Keratinocyte (primary cell): Measurements from ENCODE around the gene EIF4ENIF1. TPM values are rescaled to one million over a fixed set of nuclear protein-coding genes. Genes with fewer than 3 reads are reported as not detected.

Source experiments
- DNase-seq: peaks from one replicate; pipeline ENCODE4 v3.0.0-alpha.2; 2011; ENCODE audit warnings: low read depth, missing footprints, low spot score
- FAIRE-seq: peaks from 2 replicates; lab custom pipeline; 2011; peaks lifted over from hg19 to GRCh38; lab: Jason Lieb, UNC
- H2AFZ ChIP-seq: 2 replicates; pipeline ENCODE4 v1.6.0; 2012; ENCODE audit warnings: low read length, control low read depth, inconsistent platforms; ENCODE audit not compliant: control insufficient read depth
- H3K27ac ChIP-seq: 2 replicates; pipeline ENCODE4 v1.5.1; 2011; ENCODE audit warnings: low read length; ENCODE audit not compliant: control insufficient read depth, insufficient read depth
- H3K27me3 ChIP-seq: 3 replicates; pipeline ENCODE4 v1.6.0; 2011; ENCODE audit warnings: low read length; ENCODE audit not compliant: control insufficient read depth, insufficient read depth; ENCODE audit errors: extremely low read depth
- H3K36me3 ChIP-seq, 2 experiments: 2 replicates in 1 of 2; 3 replicates in 1 of 2; pipeline ENCODE4 v1.5.1; 2011; ENCODE audit warnings: low read length in 2 of 2, mild to moderate bottlenecking in 1 of 2; ENCODE audit not compliant: control insufficient read depth in 2 of 2, insufficient read depth in 2 of 2; ENCODE audit errors: extremely low read depth in 1 of 2
- H3K4me1 ChIP-seq: 3 replicates; pipeline ENCODE4 v1.5.1; 2011; ENCODE audit warnings: low read length; ENCODE audit not compliant: control insufficient read depth, insufficient read depth; ENCODE audit errors: extremely low read depth
- H3K4me2 ChIP-seq: 3 replicates; pipeline ENCODE4 v1.6.0; 2011; ENCODE audit warnings: low read depth, low read length; ENCODE audit not compliant: control insufficient read depth, insufficient read depth; ENCODE audit errors: extremely low read depth
- H3K4me3 ChIP-seq, 3 experiments: fragments of 200-600 bp in 1 of 3; sonication (generic) in 1 of 3; 2 replicates in 2 of 3; 3 replicates in 1 of 3; pipeline ENCODE4 v1.5.1; 2011 to 2016; ENCODE audit warnings: low read length in 3 of 3, mild to moderate bottlenecking in 3 of 3, control low read depth in 2 of 3, inconsistent platforms in 1 of 3, low read depth in 1 of 3, mixed read lengths in 1 of 3, mixed run types in 1 of 3, moderate library complexity in 1 of 3; ENCODE audit not compliant: control insufficient read depth in 2 of 3, insufficient read depth in 2 of 3; ENCODE audit errors: extremely low read depth in 1 of 3
- H3K79me2 ChIP-seq: 2 replicates; pipeline ENCODE4 v1.6.0; 2012; ENCODE audit warnings: low read length; ENCODE audit not compliant: control insufficient read depth, insufficient read depth
- H3K9ac ChIP-seq: 3 replicates; pipeline ENCODE4 v1.6.0; 2011; ENCODE audit warnings: low read length; ENCODE audit not compliant: control insufficient read depth, insufficient read depth; ENCODE audit errors: extremely low read depth
- H3K9me1 ChIP-seq: 3 replicates; pipeline ENCODE4 v1.6.0; 2011; ENCODE audit warnings: low read length; ENCODE audit not compliant: control insufficient read depth, insufficient read depth; ENCODE audit errors: extremely low read depth
- H3K9me3 ChIP-seq: 2 replicates; pipeline ENCODE4 v1.5.1; 2012; ENCODE audit warnings: low read depth, low read length; ENCODE audit not compliant: control insufficient read depth
- H4K20me1 ChIP-seq: 3 replicates; pipeline ENCODE4 v1.6.0; 2011; ENCODE audit warnings: low read length; ENCODE audit not compliant: control insufficient read depth, insufficient read depth; ENCODE audit errors: extremely low read depth
- EZH2 ChIP-seq: IDR thresholded peaks from one replicate; pipeline ENCODE4 v1.6.1; 2012; ENCODE audit warnings: inconsistent platforms, mild to moderate bottlenecking, low read length, moderate library complexity
- dilution Hi-C: fragments of 300-500 bp; cut with MboI; formaldehyde crosslinking; loops from one replicate; pipeline ENCODE4 v1.7.0; 2020; ENCODE audit warnings: low sequenced_read_pairs; ENCODE audit not compliant: extremely low pct_ligation_motif_present
- polyA plus RNA-seq, 5 experiments: library from polyadenylated mRNA; depleted of rRNA in 3 of 5; stranded (reverse) in 3 of 5; stranded (forward) in 1 of 5; unstranded in 1 of 5; fragments of >200 nt; gene quantifications; 1 replicate in 1 of 5; 2 replicates in 3 of 5; 3 replicates in 1 of 5; pipeline versions ENCODE4 v1.2.1 to v1.2.3, GENCODE V29; 2011 to 2012; ENCODE audit warnings: missing spikeins in 2 of 5, low read depth in 1 of 5, low replicate concordance in 1 of 5
- small RNA-seq, 3 experiments: library from RNA; depleted of rRNA; stranded (forward); fragments of <200 nt; gene quantifications; one replicate each; pipeline ENCODE3, GENCODE V24; 2012; ENCODE audit warnings: low read depth in 3 of 3, low replicate concordance in 1 of 3; ENCODE audit not compliant: insufficient read length in 3 of 3
- TF ChIP-seq, protein P1 (sequence below), 3 experiments: IDR thresholded peaks in 1 of 3; conservative IDR thresholded peaks in 1 of 3; optimal IDR thresholded peaks in 1 of 3; 2 replicates in 2 of 3; 3 replicates in 1 of 3; pipeline versions ENCODE3 to v1.5.1; 2011; ENCODE audit warnings: low read length in 3 of 3, mild to moderate bottlenecking in 3 of 3, moderate library complexity in 2 of 3, control low read depth in 1 of 3, inconsistent platforms in 1 of 3; ENCODE audit not compliant: insufficient read depth in 2 of 3; ENCODE audit errors: extremely low read depth in 1 of 3

The EIF4ENIF1 gene
- polyA plus RNA-seq, 1 donor (not counting 4 experiments of a cell fraction or from before 2014, with no cell fraction given): 14.4 TPM

DNA sequence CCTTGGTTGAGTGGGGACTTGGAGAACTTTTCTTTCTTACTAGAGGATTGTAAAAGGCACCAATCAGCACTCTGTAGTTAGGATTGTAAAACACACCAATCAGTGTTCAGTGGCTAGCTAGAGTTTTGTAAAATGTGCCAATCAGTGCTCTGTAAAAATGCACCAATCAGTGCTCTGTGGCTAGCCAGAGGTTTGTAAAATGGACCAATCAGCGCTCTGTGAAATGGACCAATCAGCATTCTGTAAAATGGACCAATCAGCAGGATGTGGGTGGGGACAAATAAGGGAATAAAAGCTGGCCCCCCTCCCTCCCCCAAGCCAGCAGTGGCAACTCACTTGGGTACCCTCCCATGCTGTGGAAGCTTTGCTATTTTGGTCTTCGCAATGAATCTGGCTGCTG is 95.7 kb downstream of the EIF4ENIF1 start:
- Histone ChIP-seq H3K9me3 (no peaks in the 10 kb centered on the region), H3K9me1 (no peaks in the 10 kb centered on the region), H3K4me1 (peaks cover 4% of the 10 kb centered on the region), H3K4me2 (no peak overlapping the region), H2AFZ (no peak overlapping the region), H3K4me3 (no peak overlapping the region), H3K79me2 (no peaks in the 10 kb centered on the region), H3K27me3 (no peaks in the 10 kb centered on the region), H3K9ac (no peak overlapping the region), H3K36me3 (no peaks in the 10 kb centered on the region), H3K27ac (no peak overlapping the region), H4K20me1 (no peaks in the 10 kb centered on the region)
- DNase-seq (no peak), FAIRE-seq (no peak)
- dilution Hi-C loops: no loop called here
- TF ChIP-seq EZH2: no peak
- TF ChIP-seq, protein P1, sequence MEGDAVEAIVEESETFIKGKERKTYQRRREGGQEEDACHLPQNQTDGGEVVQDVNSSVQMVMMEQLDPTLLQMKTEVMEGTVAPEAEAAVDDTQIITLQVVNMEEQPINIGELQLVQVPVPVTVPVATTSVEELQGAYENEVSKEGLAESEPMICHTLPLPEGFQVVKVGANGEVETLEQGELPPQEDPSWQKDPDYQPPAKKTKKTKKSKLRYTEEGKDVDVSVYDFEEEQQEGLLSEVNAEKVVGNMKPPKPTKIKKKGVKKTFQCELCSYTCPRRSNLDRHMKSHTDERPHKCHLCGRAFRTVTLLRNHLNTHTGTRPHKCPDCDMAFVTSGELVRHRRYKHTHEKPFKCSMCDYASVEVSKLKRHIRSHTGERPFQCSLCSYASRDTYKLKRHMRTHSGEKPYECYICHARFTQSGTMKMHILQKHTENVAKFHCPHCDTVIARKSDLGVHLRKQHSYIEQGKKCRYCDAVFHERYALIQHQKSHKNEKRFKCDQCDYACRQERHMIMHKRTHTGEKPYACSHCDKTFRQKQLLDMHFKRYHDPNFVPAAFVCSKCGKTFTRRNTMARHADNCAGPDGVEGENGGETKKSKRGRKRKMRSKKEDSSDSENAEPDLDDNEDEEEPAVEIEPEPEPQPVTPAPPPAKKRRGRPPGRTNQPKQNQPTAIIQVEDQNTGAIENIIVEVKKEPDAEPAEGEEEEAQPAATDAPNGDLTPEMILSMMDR (optimal IDR thresholded peaks at IDR 0.05 in 1 of 3, IDR thresholded peaks at IDR 0.05 in 1 of 3, conservative IDR thresholded peaks at IDR 0.05 in 1 of 3; ENCODE audit: extremely low read depth in 1 of 3, insufficient read depth in 2 of 3, low read length in 3 of 3): no peak

Small RNA genes within 50 kb of the gene (small RNA-seq; reads per million reads assigned to genes)
- gene AL096701.2 (0 reads per million in 3 experiments), gene RNU6-28P (0 reads per million in 3 experiments)

Other genes starting within 250 kb of the EIF4ENIF1 start
- gene PIK3IP1, start 197.4 kb downstream of the EIF4ENIF1 start, polyA plus RNA-seq: 13.3 to 25.6 TPM (median 13.9 TPM) in 3 replicates
- 2.5 to 5.0 TPM (median 3.4 TPM) in 3 replicates for gene PATZ1, start 143.5 kb downstream of the EIF4ENIF1 start, polyA plus RNA-seq
- 60.6 to 87.4 TPM (median 86.9 TPM) in 3 replicates for gene DRG1, start 90.2 kb downstream of the EIF4ENIF1 start, polyA plus RNA-seq
- gene SFI1, start 6.7 kb upstream of the EIF4ENIF1 start, polyA plus RNA-seq: 6.6 to 12.0 TPM (median 10.7 TPM) in 3 replicates
- gene PISD, start 172.4 kb upstream of the EIF4ENIF1 start, polyA plus RNA-seq: 25.5 to 36.6 TPM (median 26.4 TPM) in 3 replicates